ENCODE data around the gene CROCC2. TPM values are rescaled to one million over a fixed set of nuclear protein-coding genes. Genes with fewer than 3 reads are reported as not detected.

CROCC2 gene
- polyA plus RNA-seq, 2 of the 4 experiments (the other 2 are of a cell fraction): not detected

DNA sequence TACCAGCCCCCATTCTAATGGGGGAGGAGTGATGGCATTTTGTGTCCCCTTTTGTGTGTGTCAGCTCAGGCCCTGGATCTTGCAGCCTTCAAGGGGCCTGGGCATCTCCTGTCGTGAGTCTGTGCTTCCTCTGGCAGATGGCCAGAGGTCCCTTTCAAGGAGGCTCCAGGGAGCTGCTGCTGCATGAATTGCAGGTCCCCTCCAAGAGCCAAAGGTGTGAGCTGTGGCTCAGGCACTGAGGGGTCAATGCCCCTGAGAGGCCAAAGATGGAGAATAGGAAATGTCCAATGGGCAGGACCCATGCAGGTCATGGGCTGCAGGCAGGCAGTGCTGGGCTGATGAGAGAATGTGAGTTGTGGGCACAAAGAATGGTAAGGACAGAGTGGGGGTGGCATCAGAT lies 20.6 kb upstream of the CROCC2 start (continued):
- TF ChIP-seq FOSB (CRISPR knock-in tag; IDR thresholded peaks at IDR 0.05) (no peak), NR3C1 (IDR thresholded peaks at IDR 0.05) (no peak), ESRRA (IDR thresholded peaks at IDR 0.05; ENCODE audit: borderline replicate concordance, low read length) (no peak)
- TF ChIP-seq, protein P1, sequence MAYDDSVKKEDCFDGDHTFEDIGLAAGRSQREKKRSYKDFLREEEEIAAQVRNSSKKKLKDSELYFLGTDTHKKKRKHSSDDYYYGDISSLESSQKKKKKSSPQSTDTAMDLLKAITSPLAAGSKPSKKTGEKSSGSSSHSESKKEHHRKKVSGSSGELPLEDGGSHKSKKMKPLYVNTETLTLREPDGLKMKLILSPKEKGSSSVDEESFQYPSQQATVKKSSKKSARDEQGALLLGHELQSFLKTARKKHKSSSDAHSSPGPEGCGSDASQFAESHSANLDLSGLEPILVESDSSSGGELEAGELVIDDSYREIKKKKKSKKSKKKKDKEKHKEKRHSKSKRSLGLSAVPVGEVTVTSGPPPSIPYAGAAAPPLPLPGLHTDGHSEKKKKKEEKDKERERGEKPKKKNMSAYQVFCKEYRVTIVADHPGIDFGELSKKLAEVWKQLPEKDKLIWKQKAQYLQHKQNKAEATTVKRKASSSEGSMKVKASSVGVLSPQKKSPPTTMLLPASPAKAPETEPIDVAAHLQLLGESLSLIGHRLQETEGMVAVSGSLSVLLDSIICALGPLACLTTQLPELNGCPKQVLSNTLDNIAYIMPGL (CRISPR knock-in tag; IDR thresholded peaks at IDR 0.05; ENCODE audit: borderline replicate concordance): no peak

DNA sequence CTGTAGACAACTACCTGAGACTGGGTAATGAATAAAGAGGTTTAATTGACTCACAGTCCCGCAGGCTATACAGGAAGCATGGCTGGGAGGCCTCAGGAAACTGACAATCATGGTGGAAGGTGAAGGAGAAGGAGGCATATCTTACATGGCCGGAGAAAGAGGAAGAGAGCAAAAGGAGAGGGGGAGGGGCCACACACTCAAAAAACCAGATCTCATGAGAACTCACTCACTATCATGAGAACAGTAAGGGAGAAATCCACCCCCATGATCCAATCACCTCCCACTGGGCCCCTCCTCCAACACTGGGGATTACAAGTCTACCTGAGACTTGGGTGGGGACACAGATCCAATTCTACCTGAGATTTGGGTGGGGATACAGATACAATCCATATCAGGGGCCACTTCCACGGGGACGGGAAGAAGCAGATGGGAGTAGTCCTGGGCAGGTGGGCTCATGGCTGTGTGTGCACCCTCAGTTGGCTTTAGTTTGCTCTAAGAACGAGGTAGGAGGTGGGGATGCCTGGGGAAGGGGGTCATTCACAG lies 20.0 kb upstream of the CROCC2 start:
- FAIRE-seq: no peak
- no peak for DNase-seq (ENCODE audit: low read depth in 1 of 2, low spot score in 1 of 2)
- WGBS (ENCODE audit: missing lambda C conversion rate): 66% methylated on average over 5 of the region's 5 CpGs
- no peaks in the 10 kb centered on the region for H3K4me1 ChIP-seq
- H3K4me3 ChIP-seq: no peak overlapping the region
- TF ChIP-seq TFCP2L1 (CRISPR knock-in tag; IDR thresholded peaks at IDR 0.05): no peak
- no peak for TF ChIP-seq JUN (IDR thresholded peaks at IDR 0.05)
- ATAC-seq: no peak
- H3K4me2 ChIP-seq: no peak overlapping the region
- no peaks in the 10 kb centered on the region for H3K9me3 ChIP-seq
- no peak overlapping the region for H3K27ac ChIP-seq
- ChIA-PET POLR2A (no interaction called here), CTCF (no interaction called here)

DNA sequence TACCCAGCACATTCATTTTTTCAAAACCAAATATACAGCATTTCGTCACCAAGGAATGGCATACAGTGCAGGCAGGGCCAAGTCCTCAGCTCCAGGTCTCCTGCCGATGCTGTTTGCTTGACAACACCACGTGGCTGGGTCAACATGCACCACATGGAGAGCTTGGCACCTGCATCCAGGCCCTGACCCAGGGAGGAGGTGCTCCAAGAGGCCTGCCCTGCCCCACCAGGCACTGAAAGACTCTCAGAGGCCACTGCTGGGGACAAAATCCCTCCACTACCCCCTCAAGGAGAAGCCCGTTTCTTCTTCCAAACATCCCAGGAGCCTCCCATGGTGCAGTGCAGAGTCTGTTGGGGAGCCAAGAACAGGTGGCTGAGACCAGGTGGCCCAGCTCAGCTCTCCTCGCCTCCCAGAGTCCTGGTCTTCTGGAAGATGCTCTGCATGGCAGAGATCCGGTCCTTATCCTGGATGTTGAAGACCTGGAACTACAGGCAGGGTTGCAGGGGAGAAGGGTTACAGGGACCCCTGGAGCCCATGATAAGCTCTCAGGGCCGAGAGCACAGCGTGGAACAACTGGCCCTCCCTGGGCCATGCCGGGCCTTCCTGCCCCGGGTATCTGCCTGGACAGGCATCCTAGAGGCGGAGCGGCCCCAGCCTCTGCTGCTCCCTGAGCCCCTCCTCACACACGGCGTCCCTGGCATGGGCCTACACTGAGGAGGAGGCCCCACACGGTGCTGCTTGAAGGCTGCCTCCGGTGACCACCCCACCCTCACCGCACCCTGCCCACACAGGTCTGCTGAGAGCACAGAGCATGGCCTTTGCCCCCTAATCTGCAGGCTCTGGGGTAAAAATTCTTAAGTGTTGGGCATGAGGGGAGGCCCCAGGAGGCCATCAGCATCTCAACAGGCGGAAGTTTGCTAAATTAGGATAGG lies 19.2 kb upstream of the CROCC2 start:
- Histone ChIP-seq H3K4me3 (no peak overlapping the region), H3K9me3 (no peaks in the 10 kb centered on the region), H3K4me2 (no peak overlapping the region), H3K27ac (no peak overlapping the region), H3K4me1 (no peaks in the 10 kb centered on the region)
- WGBS (ENCODE audit: missing lambda C conversion rate): 69% methylated on average over 17 of the region's 18 CpGs
- DNase-seq (ENCODE audit: low read depth in 1 of 2, low spot score in 1 of 2) (no peak), FAIRE-seq (no peak), ATAC-seq (no peak)
- ChIA-PET POLR2A (no interaction called here), CTCF (no interaction called here)
- TF ChIP-seq, protein P2, sequence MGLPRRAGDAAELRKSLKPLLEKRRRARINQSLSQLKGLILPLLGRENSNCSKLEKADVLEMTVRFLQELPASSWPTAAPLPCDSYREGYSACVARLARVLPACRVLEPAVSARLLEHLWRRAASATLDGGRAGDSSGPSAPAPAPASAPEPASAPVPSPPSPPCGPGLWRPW (IDR thresholded peaks at IDR 0.05): no peak
- TF ChIP-seq RAD21 (conservative IDR thresholded peaks at IDR 0.05 in 1 of 2, IDR thresholded peaks at IDR 0.05 in 1 of 2) (no peak), GATA3 (IDR thresholded peaks at IDR 0.05; ENCODE audit: borderline replicate concordance) (no peak), FOSB (CRISPR knock-in tag; IDR thresholded peaks at IDR 0.05) (no peak), PHF8 (IDR thresholded peaks at IDR 0.05; ENCODE audit: borderline replicate concordance, low read depth) (no peak), FOSL2 (IDR thresholded peaks at IDR 0.05) (no peak), FOSL2 (CRISPR knock-in tag; IDR thresholded peaks at IDR 0.05) (no peak), NPAS2 (CRISPR knock-in tag; IDR thresholded peaks at IDR 0.05; ENCODE audit: borderline replicate concordance) (no peak), HOXA7 (CRISPR knock-in tag; IDR thresholded peaks at IDR 0.05) (no peak), KDM1A (IDR thresholded peaks at IDR 0.05; ENCODE audit: low read depth) (no peak), ESRRA (IDR thresholded peaks at IDR 0.05; ENCODE audit: borderline replicate concordance, low read length) (no peak), EHMT2 (IDR thresholded peaks at IDR 0.05; ENCODE audit: low read depth) (no peak), FOXS1 (CRISPR knock-in tag; IDR thresholded peaks at IDR 0.05) (no peak)
- TF ChIP-seq, protein P3, sequence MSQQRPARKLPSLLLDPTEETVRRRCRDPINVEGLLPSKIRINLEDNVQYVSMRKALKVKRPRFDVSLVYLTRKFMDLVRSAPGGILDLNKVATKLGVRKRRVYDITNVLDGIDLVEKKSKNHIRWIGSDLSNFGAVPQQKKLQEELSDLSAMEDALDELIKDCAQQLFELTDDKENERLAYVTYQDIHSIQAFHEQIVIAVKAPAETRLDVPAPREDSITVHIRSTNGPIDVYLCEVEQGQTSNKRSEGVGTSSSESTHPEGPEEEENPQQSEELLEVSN (IDR thresholded peaks at IDR 0.05; ENCODE audit: borderline replicate concordance, low read depth): no peak
- TF ChIP-seq, protein P4, sequence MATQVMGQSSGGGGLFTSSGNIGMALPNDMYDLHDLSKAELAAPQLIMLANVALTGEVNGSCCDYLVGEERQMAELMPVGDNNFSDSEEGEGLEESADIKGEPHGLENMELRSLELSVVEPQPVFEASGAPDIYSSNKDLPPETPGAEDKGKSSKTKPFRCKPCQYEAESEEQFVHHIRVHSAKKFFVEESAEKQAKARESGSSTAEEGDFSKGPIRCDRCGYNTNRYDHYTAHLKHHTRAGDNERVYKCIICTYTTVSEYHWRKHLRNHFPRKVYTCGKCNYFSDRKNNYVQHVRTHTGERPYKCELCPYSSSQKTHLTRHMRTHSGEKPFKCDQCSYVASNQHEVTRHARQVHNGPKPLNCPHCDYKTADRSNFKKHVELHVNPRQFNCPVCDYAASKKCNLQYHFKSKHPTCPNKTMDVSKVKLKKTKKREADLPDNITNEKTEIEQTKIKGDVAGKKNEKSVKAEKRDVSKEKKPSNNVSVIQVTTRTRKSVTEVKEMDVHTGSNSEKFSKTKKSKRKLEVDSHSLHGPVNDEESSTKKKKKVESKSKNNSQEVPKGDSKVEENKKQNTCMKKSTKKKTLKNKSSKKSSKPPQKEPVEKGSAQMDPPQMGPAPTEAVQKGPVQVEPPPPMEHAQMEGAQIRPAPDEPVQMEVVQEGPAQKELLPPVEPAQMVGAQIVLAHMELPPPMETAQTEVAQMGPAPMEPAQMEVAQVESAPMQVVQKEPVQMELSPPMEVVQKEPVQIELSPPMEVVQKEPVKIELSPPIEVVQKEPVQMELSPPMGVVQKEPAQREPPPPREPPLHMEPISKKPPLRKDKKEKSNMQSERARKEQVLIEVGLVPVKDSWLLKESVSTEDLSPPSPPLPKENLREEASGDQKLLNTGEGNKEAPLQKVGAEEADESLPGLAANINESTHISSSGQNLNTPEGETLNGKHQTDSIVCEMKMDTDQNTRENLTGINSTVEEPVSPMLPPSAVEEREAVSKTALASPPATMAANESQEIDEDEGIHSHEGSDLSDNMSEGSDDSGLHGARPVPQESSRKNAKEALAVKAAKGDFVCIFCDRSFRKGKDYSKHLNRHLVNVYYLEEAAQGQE (IDR thresholded peaks at IDR 0.05): no peak
